GM12878 (cell line): Measurements from ENCODE around the gene ZNF547. TPM values are rescaled to one million over a fixed set of nuclear protein-coding genes. Genes with fewer than 3 reads are reported as not detected.

Experiments
- CHD1 ChIP-seq: IDR thresholded peaks from 2 replicates; pipeline ENCODE4 v1.6.1; 2012; ENCODE audit warnings: low read depth, low read length, improper control_type of control experiment
- CHD2 ChIP-seq: IDR thresholded peaks from 2 replicates; pipeline ENCODE4 v1.6.1; 2011; ENCODE audit warnings: low read depth, low read length, improper control_type of control experiment, borderline replicate concordance
- CREB1 ChIP-seq: IDR thresholded peaks from 2 replicates; pipeline ENCODE4 v1.6.1; 2012; ENCODE audit warnings: low read depth, mild to moderate bottlenecking, inconsistent platforms
- FOXK2 ChIP-seq: fragments of 450-650 bp; IDR thresholded peaks from 2 replicates; pipeline ENCODE4 v1.6.1; 2017; ENCODE audit warnings: mild to moderate bottlenecking, moderate library complexity
- HCFC1 ChIP-seq: fragments of 150-350 bp; IDR thresholded peaks from 2 replicates; pipeline ENCODE4 v1.6.1; 2014; ENCODE audit warnings: low read length
- MEF2A ChIP-seq: IDR thresholded peaks from 2 replicates; pipeline ENCODE4 v1.6.1; 2011; ENCODE audit warnings: low read depth, mild to moderate bottlenecking, low read length, moderate library complexity; ENCODE audit not compliant: insufficient read depth
- MTA2 ChIP-seq: fragments of 450-650 bp; IDR thresholded peaks from 2 replicates; pipeline ENCODE4 v1.6.1; 2016; ENCODE audit warnings: low read depth, mild to moderate bottlenecking, moderate library complexity
- MXI1 ChIP-seq: fragments of 150-350 bp; IDR thresholded peaks from 2 replicates; pipeline ENCODE4 v1.6.1; 2011; ENCODE audit warnings: low read depth, mild to moderate bottlenecking, inconsistent platforms, low read length, improper control_type of control experiment
- NFYB ChIP-seq: IDR thresholded peaks from 2 replicates; pipeline ENCODE4 v1.6.1; 2011; ENCODE audit warnings: low read depth, mild to moderate bottlenecking, low read length, improper control_type of control experiment, moderate library complexity; ENCODE audit not compliant: insufficient read depth
- POLR2AphosphoS2 ChIP-seq: IDR thresholded peaks from 2 replicates; pipeline ENCODE4 v1.6.1; 2011; ENCODE audit warnings: low read depth, mild to moderate bottlenecking, low read length, improper control_type of control experiment, moderate library complexity
- SMAD5 ChIP-seq: IDR thresholded peaks from 2 replicates; pipeline ENCODE4 v1.6.1; 2016; ENCODE audit warnings: antibody characterized with exemption, low read depth
- SREBF2 ChIP-seq: IDR thresholded peaks from 2 replicates; pipeline ENCODE4 v1.6.1; 2012; ENCODE audit warnings: mild to moderate bottlenecking, low read length
- ZNF384 ChIP-seq: IDR thresholded peaks from 2 replicates; pipeline ENCODE4 v1.6.1; 2012; ENCODE audit warnings: low read depth, mild to moderate bottlenecking, low read length, improper control_type of control experiment, borderline replicate concordance
- ZZZ3 ChIP-seq: IDR thresholded peaks from 2 replicates; pipeline ENCODE4 v1.6.1; 2011; ENCODE audit warnings: low read depth; ENCODE audit not compliant: control insufficient read depth, insufficient read length
- polyA plus RNA-seq, 11 experiments: library from polyadenylated mRNA; depleted of rRNA in 4 of 11; unstranded in 6 of 11; stranded (reverse) in 5 of 11; fragments of >200 nt; fragmentation: Nextera tagmentation in 4 of 11; fragmentation: Illumina TruSeq in 1 of 11; extraction: Ambion mirVana in 4 of 11; extraction: Trizol in 1 of 11; gene quantifications; 1 replicate in 1 of 11; 2 replicates in 10 of 11; pipeline versions ENCODE4 v1.2.1 to v1.2.3, GENCODE V29; 2011 to 2016; ENCODE audit warnings: inconsistent platforms in 2 of 11, missing spikeins in 2 of 11, low read depth in 1 of 11
- total RNA-seq, 4 experiments: library from RNA; depleted of rRNA in 3 of 4; stranded (reverse); fragments of >200 nt in 3 of 4; fragmentation: Illumina TruSeq in 1 of 4; extraction: Trizol in 1 of 4; gene quantifications; 2 replicates each; pipeline versions ENCODE4 v1.2.1 to v1.2.3, GENCODE V29; 2013 to 2021
- TF ChIP-seq, protein P1 (sequence below): IDR thresholded peaks from 2 replicates; pipeline ENCODE4 v1.6.1; 2011; ENCODE audit warnings: borderline replicate concordance, low read depth, mild to moderate bottlenecking, moderate library complexity, low read length; ENCODE audit not compliant: insufficient read depth, poor library complexity, severe bottlenecking
- TF ChIP-seq, protein P2 (sequence below): IDR thresholded peaks from 2 replicates; pipeline ENCODE4 v1.6.1; 2012; ENCODE audit warnings: low read depth, low read length, improper control_type of control experiment
- TF ChIP-seq, protein P3 (sequence below): IDR thresholded peaks from 2 replicates; pipeline ENCODE4 v1.6.1; 2012; ENCODE audit warnings: improper control_type of control experiment, low read depth, low read length; ENCODE audit not compliant: insufficient replicate concordance
- TF ChIP-seq, protein P4 (sequence below): IDR thresholded peaks from 2 replicates; pipeline ENCODE4 v1.6.1; 2012; ENCODE audit warnings: mild to moderate bottlenecking, low read depth, low read length

Gene ZNF547
- total and polyA plus RNA-seq, 10 of the 15 experiments (the other 5 are each of a cell fraction or from before 2014, with no cell fraction given), result 2.3 to 6.0 (median 3.3) TPM

DNA sequence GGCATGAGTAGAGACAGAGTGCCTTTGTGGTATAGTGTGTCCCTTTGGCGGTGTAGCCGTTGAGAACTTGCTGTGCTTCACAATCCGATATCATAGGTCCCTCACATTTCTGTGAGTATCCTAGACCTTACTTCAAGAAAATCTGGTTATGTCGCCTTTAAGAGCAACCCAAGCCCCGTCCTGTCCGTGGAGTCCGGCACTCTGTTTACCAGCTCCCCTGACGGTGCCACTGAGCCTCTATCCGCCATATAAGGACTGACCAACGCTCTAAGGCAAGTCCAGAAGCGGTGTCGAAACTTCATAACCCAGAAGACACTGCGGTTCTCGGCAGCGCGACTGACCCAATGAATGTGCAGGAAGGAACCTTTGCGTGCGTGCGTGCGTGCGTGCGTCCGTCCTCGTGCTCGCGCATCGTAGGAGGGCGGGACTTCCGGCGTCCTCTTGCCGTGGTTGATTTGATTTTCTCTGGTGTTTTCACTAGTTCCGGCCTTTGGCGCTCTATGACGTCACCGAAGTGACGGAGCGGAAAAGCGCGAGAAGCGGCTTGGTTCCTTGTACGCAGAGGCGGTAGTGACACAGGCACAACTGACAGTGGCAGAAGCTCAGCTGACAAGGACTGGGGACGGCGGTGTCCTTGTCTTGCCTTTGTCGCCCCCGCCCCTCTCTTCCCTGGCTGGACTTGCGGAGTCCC lies at the start of gene ZNF547, which contains the start of gene TRAPPC2B (continued):
- TF ChIP-seq, protein P1, sequence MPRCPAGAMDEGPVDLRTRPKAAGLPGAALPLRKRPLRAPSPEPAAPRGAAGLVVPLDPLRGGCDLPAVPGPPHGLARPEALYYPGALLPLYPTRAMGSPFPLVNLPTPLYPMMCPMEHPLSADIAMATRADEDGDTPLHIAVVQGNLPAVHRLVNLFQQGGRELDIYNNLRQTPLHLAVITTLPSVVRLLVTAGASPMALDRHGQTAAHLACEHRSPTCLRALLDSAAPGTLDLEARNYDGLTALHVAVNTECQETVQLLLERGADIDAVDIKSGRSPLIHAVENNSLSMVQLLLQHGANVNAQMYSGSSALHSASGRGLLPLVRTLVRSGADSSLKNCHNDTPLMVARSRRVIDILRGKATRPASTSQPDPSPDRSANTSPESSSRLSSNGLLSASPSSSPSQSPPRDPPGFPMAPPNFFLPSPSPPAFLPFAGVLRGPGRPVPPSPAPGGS, result no peak
- TF ChIP-seq POLR2AphosphoS2, result peak; percentile 71; the same call in 1 of the 2 replicates
- TF ChIP-seq, protein P2, sequence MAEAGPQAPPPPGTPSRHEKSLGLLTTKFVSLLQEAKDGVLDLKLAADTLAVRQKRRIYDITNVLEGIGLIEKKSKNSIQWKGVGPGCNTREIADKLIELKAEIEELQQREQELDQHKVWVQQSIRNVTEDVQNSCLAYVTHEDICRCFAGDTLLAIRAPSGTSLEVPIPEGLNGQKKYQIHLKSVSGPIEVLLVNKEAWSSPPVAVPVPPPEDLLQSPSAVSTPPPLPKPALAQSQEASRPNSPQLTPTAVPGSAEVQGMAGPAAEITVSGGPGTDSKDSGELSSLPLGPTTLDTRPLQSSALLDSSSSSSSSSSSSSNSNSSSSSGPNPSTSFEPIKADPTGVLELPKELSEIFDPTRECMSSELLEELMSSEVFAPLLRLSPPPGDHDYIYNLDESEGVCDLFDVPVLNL, result no peak
- peak; percentile 100 for TF ChIP-seq CREB1
- peak; percentile 90 for TF ChIP-seq HCFC1
- peak; percentile 31; the same call in 1 of the 2 replicates for TF ChIP-seq NFYB
- TF ChIP-seq ZZZ3, result no peak
- TF ChIP-seq SREBF2, result 0 out of 2 replicates have a peak, but pooled peaks have one; percentile 18
- TF ChIP-seq CHD1, result no peak
- TF ChIP-seq MEF2A, result no peak
- peak; percentile 62 for TF ChIP-seq FOXK2
- no peak for TF ChIP-seq MTA2
- 0 out of 2 replicates have a peak, but pooled peaks have one; percentile 41 for TF ChIP-seq MXI1
- TF ChIP-seq, protein P3, sequence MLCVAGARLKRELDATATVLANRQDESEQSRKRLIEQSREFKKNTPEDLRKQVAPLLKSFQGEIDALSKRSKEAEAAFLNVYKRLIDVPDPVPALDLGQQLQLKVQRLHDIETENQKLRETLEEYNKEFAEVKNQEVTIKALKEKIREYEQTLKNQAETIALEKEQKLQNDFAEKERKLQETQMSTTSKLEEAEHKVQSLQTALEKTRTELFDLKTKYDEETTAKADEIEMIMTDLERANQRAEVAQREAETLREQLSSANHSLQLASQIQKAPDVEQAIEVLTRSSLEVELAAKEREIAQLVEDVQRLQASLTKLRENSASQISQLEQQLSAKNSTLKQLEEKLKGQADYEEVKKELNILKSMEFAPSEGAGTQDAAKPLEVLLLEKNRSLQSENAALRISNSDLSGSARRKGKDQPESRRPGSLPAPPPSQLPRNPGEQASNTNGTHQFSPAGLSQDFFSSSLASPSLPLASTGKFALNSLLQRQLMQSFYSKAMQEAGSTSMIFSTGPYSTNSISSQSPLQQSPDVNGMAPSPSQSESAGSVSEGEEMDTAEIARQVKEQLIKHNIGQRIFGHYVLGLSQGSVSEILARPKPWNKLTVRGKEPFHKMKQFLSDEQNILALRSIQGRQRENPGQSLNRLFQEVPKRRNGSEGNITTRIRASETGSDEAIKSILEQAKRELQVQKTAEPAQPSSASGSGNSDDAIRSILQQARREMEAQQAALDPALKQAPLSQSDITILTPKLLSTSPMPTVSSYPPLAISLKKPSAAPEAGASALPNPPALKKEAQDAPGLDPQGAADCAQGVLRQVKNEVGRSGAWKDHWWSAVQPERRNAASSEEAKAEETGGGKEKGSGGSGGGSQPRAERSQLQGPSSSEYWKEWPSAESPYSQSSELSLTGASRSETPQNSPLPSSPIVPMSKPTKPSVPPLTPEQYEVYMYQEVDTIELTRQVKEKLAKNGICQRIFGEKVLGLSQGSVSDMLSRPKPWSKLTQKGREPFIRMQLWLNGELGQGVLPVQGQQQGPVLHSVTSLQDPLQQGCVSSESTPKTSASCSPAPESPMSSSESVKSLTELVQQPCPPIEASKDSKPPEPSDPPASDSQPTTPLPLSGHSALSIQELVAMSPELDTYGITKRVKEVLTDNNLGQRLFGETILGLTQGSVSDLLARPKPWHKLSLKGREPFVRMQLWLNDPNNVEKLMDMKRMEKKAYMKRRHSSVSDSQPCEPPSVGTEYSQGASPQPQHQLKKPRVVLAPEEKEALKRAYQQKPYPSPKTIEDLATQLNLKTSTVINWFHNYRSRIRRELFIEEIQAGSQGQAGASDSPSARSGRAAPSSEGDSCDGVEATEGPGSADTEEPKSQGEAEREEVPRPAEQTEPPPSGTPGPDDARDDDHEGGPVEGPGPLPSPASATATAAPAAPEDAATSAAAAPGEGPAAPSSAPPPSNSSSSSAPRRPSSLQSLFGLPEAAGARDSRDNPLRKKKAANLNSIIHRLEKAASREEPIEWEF, result no peak
- TF ChIP-seq SMAD5, result 0 out of 2 replicates have a peak, but pooled peaks have one; percentile 70
- no peak for TF ChIP-seq ZNF384
- TF ChIP-seq, protein P4, sequence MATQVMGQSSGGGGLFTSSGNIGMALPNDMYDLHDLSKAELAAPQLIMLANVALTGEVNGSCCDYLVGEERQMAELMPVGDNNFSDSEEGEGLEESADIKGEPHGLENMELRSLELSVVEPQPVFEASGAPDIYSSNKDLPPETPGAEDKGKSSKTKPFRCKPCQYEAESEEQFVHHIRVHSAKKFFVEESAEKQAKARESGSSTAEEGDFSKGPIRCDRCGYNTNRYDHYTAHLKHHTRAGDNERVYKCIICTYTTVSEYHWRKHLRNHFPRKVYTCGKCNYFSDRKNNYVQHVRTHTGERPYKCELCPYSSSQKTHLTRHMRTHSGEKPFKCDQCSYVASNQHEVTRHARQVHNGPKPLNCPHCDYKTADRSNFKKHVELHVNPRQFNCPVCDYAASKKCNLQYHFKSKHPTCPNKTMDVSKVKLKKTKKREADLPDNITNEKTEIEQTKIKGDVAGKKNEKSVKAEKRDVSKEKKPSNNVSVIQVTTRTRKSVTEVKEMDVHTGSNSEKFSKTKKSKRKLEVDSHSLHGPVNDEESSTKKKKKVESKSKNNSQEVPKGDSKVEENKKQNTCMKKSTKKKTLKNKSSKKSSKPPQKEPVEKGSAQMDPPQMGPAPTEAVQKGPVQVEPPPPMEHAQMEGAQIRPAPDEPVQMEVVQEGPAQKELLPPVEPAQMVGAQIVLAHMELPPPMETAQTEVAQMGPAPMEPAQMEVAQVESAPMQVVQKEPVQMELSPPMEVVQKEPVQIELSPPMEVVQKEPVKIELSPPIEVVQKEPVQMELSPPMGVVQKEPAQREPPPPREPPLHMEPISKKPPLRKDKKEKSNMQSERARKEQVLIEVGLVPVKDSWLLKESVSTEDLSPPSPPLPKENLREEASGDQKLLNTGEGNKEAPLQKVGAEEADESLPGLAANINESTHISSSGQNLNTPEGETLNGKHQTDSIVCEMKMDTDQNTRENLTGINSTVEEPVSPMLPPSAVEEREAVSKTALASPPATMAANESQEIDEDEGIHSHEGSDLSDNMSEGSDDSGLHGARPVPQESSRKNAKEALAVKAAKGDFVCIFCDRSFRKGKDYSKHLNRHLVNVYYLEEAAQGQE, result 0 out of 2 replicates have a peak, but pooled peaks have one; percentile 23
- peak; percentile 90 for TF ChIP-seq CHD2
